ENCODE data around the gene PTPRE.

GRCh38 chr10:127973791-127974311 lies 66.9 kb downstream of the PTPRE start:
- no peak for TF ChIP-seq CTCF (IDR thresholded peaks at IDR 0.05)
- TF ChIP-seq POLR2A (IDR thresholded peaks at IDR 0.05) = no peak
